Measurements from ENCODE around the gene SELP.

The SELP gene

GRCh38 chr1:169586067-169586394, 43.9 kb downstream of the SELP start:
- Histone ChIP-seq H3K36me3 (ENCODE audit: control insufficient read depth, insufficient read depth, low read length) (no peaks in the 10 kb centered on the region), H3K4me3 (ENCODE audit: low read length) (peak overlapping the region; percentile 46), H3K9ac (ENCODE audit: low read length) (no peak overlapping the region)

GRCh38 chr1:169585181-169585580, 44.7 kb downstream of the SELP start:
- Histone ChIP-seq H3K27me3 (ENCODE audit: control insufficient read depth, insufficient read depth, low read length) (no peaks in the 10 kb centered on the region), H3K27ac (ENCODE audit: low read depth, low read length) (no peak overlapping the region), H3K9ac (ENCODE audit: low read length) (no peak overlapping the region)

More at GRCh38 chr1:169586067-169586394, 43.9 kb downstream of the SELP start:
- Histone ChIP-seq H3K4me1 (ENCODE audit: control insufficient read depth, insufficient read depth, low read length) (peaks cover 2% of the 10 kb centered on the region), H3K27ac (ENCODE audit: low read depth, low read length) (no peak overlapping the region), H3K27me3 (ENCODE audit: control insufficient read depth, insufficient read depth, low read length) (no peaks in the 10 kb centered on the region)

GRCh38 chr1:169584483-169585144, 45.3 kb downstream of the SELP start:
- no peak overlapping the region for H3K9ac ChIP-seq (ENCODE audit: low read length)
- no peaks in the 10 kb centered on the region for H3K36me3 ChIP-seq (ENCODE audit: control insufficient read depth, insufficient read depth, low read length)
- H3K27me3 ChIP-seq (ENCODE audit: control insufficient read depth, insufficient read depth, low read length): no peaks in the 10 kb centered on the region
- H3K4me3 ChIP-seq (ENCODE audit: low read length): no peak overlapping the region
- no peak overlapping the region for H3K27ac ChIP-seq (ENCODE audit: low read depth, low read length)
- H3K4me1 ChIP-seq (ENCODE audit: control insufficient read depth, insufficient read depth, low read length): peaks cover 2% of the 10 kb centered on the region

More at GRCh38 chr1:169585181-169585580, 44.7 kb downstream of the SELP start:
- no peak overlapping the region for H3K4me3 ChIP-seq (ENCODE audit: low read length)
- no peaks in the 10 kb centered on the region for H3K36me3 ChIP-seq (ENCODE audit: control insufficient read depth, insufficient read depth, low read length)
- peaks cover 2% of the 10 kb centered on the region for H3K4me1 ChIP-seq (ENCODE audit: control insufficient read depth, insufficient read depth, low read length)

GRCh38 chr1:169577981-169578738, 51.8 kb downstream of the SELP start:
- Histone ChIP-seq H3K9ac (ENCODE audit: low read length) (no peak overlapping the region), H3K4me3 (ENCODE audit: low read length) (no peak overlapping the region), H3K27me3 (ENCODE audit: control insufficient read depth, insufficient read depth, low read length) (no peaks in the 10 kb centered on the region), H3K27ac (ENCODE audit: low read depth, low read length) (no peak overlapping the region), H3K4me1 (ENCODE audit: control insufficient read depth, insufficient read depth, low read length) (no peaks in the 10 kb centered on the region), H3K36me3 (ENCODE audit: control insufficient read depth, insufficient read depth, low read length) (no peaks in the 10 kb centered on the region)

GRCh38 chr1:169576935-169577331, 53.0 kb downstream of the SELP start:
- H3K9ac ChIP-seq (ENCODE audit: low read length): no peak overlapping the region
- H3K27me3 ChIP-seq (ENCODE audit: control insufficient read depth, insufficient read depth, low read length): no peaks in the 10 kb centered on the region
- no peaks in the 10 kb centered on the region for H3K36me3 ChIP-seq (ENCODE audit: control insufficient read depth, insufficient read depth, low read length)
- no peak overlapping the region for H3K4me3 ChIP-seq (ENCODE audit: low read length)
- peaks cover 3% of the 10 kb centered on the region for H3K4me1 ChIP-seq (ENCODE audit: control insufficient read depth, insufficient read depth, low read length)
- H3K27ac ChIP-seq (ENCODE audit: low read depth, low read length): no peak overlapping the region

- no peak overlapping the region for H3K9ac ChIP-seq (ENCODE audit: low read length)
- H3K27ac ChIP-seq (ENCODE audit: low read depth, low read length): no peak overlapping the region
- H3K36me3 ChIP-seq (ENCODE audit: control insufficient read depth, insufficient read depth, low read length): no peaks in the 10 kb centered on the region
- H3K4me3 ChIP-seq (ENCODE audit: low read length): no peak overlapping the region
- H3K27me3 ChIP-seq (ENCODE audit: control insufficient read depth, insufficient read depth, low read length): no peaks in the 10 kb centered on the region
- peaks cover 3% of the 10 kb centered on the region for H3K4me1 ChIP-seq (ENCODE audit: control insufficient read depth, insufficient read depth, low read length)
Observed at GRCh38 chr1:169576241-169576934, 53.5 kb downstream of the SELP start.

- Histone ChIP-seq H3K36me3 (ENCODE audit: control insufficient read depth, insufficient read depth, low read length) (no peaks in the 10 kb centered on the region), H3K4me1 (ENCODE audit: control insufficient read depth, insufficient read depth, low read length) (peaks cover 3% of the 10 kb centered on the region), H3K27ac (ENCODE audit: low read depth, low read length) (no peak overlapping the region), H3K27me3 (ENCODE audit: control insufficient read depth, insufficient read depth, low read length) (no peaks in the 10 kb centered on the region), H3K4me3 (ENCODE audit: low read length) (no peak overlapping the region), H3K9ac (ENCODE audit: low read length) (no peak overlapping the region)
Observed at GRCh38 chr1:169574336-169574735, 55.6 kb downstream of the SELP start.

GRCh38 chr1:169572187-169572586, 57.7 kb downstream of the SELP start:
- H3K4me1 ChIP-seq (ENCODE audit: control insufficient read depth, insufficient read depth, low read length): peaks cover 3% of the 10 kb centered on the region
- no peak overlapping the region for H3K9ac ChIP-seq (ENCODE audit: low read length)
- no peak overlapping the region for H3K27ac ChIP-seq (ENCODE audit: low read depth, low read length)
- no peak overlapping the region for H3K4me3 ChIP-seq (ENCODE audit: low read length)
- H3K36me3 ChIP-seq (ENCODE audit: control insufficient read depth, insufficient read depth, low read length): no peaks in the 10 kb centered on the region
- no peaks in the 10 kb centered on the region for H3K27me3 ChIP-seq (ENCODE audit: control insufficient read depth, insufficient read depth, low read length)

- no peaks in the 10 kb centered on the region for H3K36me3 ChIP-seq (ENCODE audit: control insufficient read depth, insufficient read depth, low read length)
Observed at GRCh38 chr1:169571450-169571849, 58.5 kb downstream of the SELP start.

GRCh38 chr1:169570172-169570574, 59.8 kb downstream of the SELP start:
- no peaks in the 10 kb centered on the region for H3K27me3 ChIP-seq (ENCODE audit: control insufficient read depth, insufficient read depth, low read length)
- H3K27ac ChIP-seq (ENCODE audit: low read depth, low read length): no peak overlapping the region
- H3K9ac ChIP-seq (ENCODE audit: low read length): no peak overlapping the region
- no peaks in the 10 kb centered on the region for H3K36me3 ChIP-seq (ENCODE audit: control insufficient read depth, insufficient read depth, low read length)
- no peak overlapping the region for H3K4me3 ChIP-seq (ENCODE audit: low read length)
- peaks cover 3% of the 10 kb centered on the region for H3K4me1 ChIP-seq (ENCODE audit: control insufficient read depth, insufficient read depth, low read length)

More at GRCh38 chr1:169571450-169571849, 58.5 kb downstream of the SELP start:
- Histone ChIP-seq H3K27ac (ENCODE audit: low read depth, low read length) (peak overlapping the region; percentile 6), H3K4me1 (ENCODE audit: control insufficient read depth, insufficient read depth, low read length) (peaks cover 3% of the 10 kb centered on the region), H3K9ac (ENCODE audit: low read length) (no peak overlapping the region), H3K4me3 (ENCODE audit: low read length) (no peak overlapping the region), H3K27me3 (ENCODE audit: control insufficient read depth, insufficient read depth, low read length) (no peaks in the 10 kb centered on the region)

GRCh38 chr1:169568497-169568896, 61.4 kb downstream of the SELP start:
- no peak overlapping the region for H3K27ac ChIP-seq (ENCODE audit: low read depth, low read length)
- H3K4me1 ChIP-seq (ENCODE audit: control insufficient read depth, insufficient read depth, low read length): peaks cover 3% of the 10 kb centered on the region

GRCh38 chr1:169565335-169566271, 64.3 kb downstream of the SELP start:
- Histone ChIP-seq H3K4me1 (ENCODE audit: control insufficient read depth, insufficient read depth, low read length) (no peaks in the 10 kb centered on the region), H3K27me3 (ENCODE audit: control insufficient read depth, insufficient read depth, low read length) (no peaks in the 10 kb centered on the region), H3K27ac (ENCODE audit: low read depth, low read length) (no peak overlapping the region), H3K9ac (ENCODE audit: low read length) (no peak overlapping the region), H3K36me3 (ENCODE audit: control insufficient read depth, insufficient read depth, low read length) (no peaks in the 10 kb centered on the region), H3K4me3 (ENCODE audit: low read length) (no peak overlapping the region)

More at GRCh38 chr1:169568497-169568896, 61.4 kb downstream of the SELP start:
- H3K36me3 ChIP-seq (ENCODE audit: control insufficient read depth, insufficient read depth, low read length): no peaks in the 10 kb centered on the region
- H3K9ac ChIP-seq (ENCODE audit: low read length): no peak overlapping the region
- no peaks in the 10 kb centered on the region for H3K27me3 ChIP-seq (ENCODE audit: control insufficient read depth, insufficient read depth, low read length)
- H3K4me3 ChIP-seq (ENCODE audit: low read length): no peak overlapping the region
